CMK (cell line): ENCODE measurements around the gene CCN6.
"Not testable (repeated sequence)": the region's sequence is repeated elsewhere in the genome, so short reads cannot be mapped to it uniquely, and the experiment has no call there.

ENCODE experiments used
- DNase-seq: peaks from one replicate; pipeline ENCODE4 v3.0.0-alpha.2; 2010; ENCODE audit warnings: low read depth

Gene CCN6

GRCh38 chr6:112030206-112030960 is 23.5 kb upstream of the CCN6 start:
- no peak for DNase-seq

- DNase-seq: no peak
Measured at GRCh38 chr6:112030961-112031660, 22.8 kb upstream of the CCN6 start.

GRCh38 chr6:112031960-112032359 is 21.9 kb upstream of the CCN6 start:
- DNase-seq: no peak

- no peak for DNase-seq
Measured at GRCh38 chr6:112032728-112033127, 21.2 kb upstream of the CCN6 start.

- no peak for DNase-seq
Measured at GRCh38 chr6:112033791-112034615, 19.9 kb upstream of the CCN6 start.

- DNase-seq: no peak
Measured at GRCh38 chr6:112034616-112034995, 19.3 kb upstream of the CCN6 start.

- no peak for DNase-seq
Measured at GRCh38 chr6:112036088-112036637, 17.7 kb upstream of the CCN6 start.

- no peak for DNase-seq
Measured at GRCh38 chr6:112037783-112038216, 16.1 kb upstream of the CCN6 start.

GRCh38 chr6:112038268-112038667 is 15.6 kb upstream of the CCN6 start:
- DNase-seq: no peak

- no peak for DNase-seq
Measured at GRCh38 chr6:112038756-112039430, 15.0 kb upstream of the CCN6 start.

GRCh38 chr6:112039431-112039770 is 14.5 kb upstream of the CCN6 start:
- DNase-seq: no peak

GRCh38 chr6:112040956-112041355 is 12.9 kb upstream of the CCN6 start:
- DNase-seq: peak; percentile 21

- no peak for DNase-seq
Measured at GRCh38 chr6:112041535-112041934, 12.4 kb upstream of the CCN6 start.

GRCh38 chr6:112043032-112044007 is 10.6 kb upstream of the CCN6 start:
- peak; percentile 78 for DNase-seq

- no peak for DNase-seq
Measured at GRCh38 chr6:112044196-112044595, 9.7 kb upstream of the CCN6 start.

GRCh38 chr6:112044856-112045255 is 9.0 kb upstream of the CCN6 start:
- no peak for DNase-seq

- not testable (repeated sequence) for DNase-seq
Measured at GRCh38 chr6:112047523-112047922, 6.4 kb upstream of the CCN6 start.

GRCh38 chr6:112049026-112049799 is 4.7 kb upstream of the CCN6 start:
- DNase-seq: no peak

GRCh38 chr6:112049996-112050395 is 3.9 kb upstream of the CCN6 start:
- no peak for DNase-seq

- DNase-seq: no peak
Measured at GRCh38 chr6:112050429-112050828, 3.5 kb upstream of the CCN6 start.
